Muscle layer of colon (tissue), 2 donors: ENCODE results near the gene DAPK1.

ENCODE experiments used
- H3K27ac ChIP-seq: one replicate; pipeline ENCODE4 v1.7.0; 2013; ENCODE audit warnings: low read depth, mild to moderate bottlenecking, low read length, moderate library complexity
- H3K27me3 ChIP-seq, 2 donors: one replicate each; pipeline ENCODE4 v1.7.0; 2013; ENCODE audit warnings: low read length in 2 of 2, mild to moderate bottlenecking in 2 of 2; ENCODE audit not compliant: insufficient read depth in 2 of 2, control insufficient read depth in 1 of 2
- H3K36me3 ChIP-seq: one replicate; pipeline ENCODE4 v1.7.0; 2013; ENCODE audit warnings: mild to moderate bottlenecking, low read length; ENCODE audit not compliant: insufficient read depth
- H3K4me1 ChIP-seq: one replicate; pipeline ENCODE4 v1.7.0; 2013; ENCODE audit warnings: mild to moderate bottlenecking, low read length; ENCODE audit not compliant: insufficient read depth
- H3K4me3 ChIP-seq, 2 donors: one replicate each; pipeline ENCODE4 v1.7.0; 2013; ENCODE audit warnings: low read length in 2 of 2, low read depth in 1 of 2, mild to moderate bottlenecking in 1 of 2, moderate library complexity in 1 of 2
- H3K9ac ChIP-seq: one replicate; pipeline ENCODE4 v1.7.0; 2013; ENCODE audit warnings: low read length
- H3K9me3 ChIP-seq: one replicate; pipeline ENCODE4 v1.7.0; 2013; ENCODE audit warnings: mild to moderate bottlenecking, low read length
- donor health status: abdominal sarcoma.
- donor health status: Adenocarcinoma of cecum.

DAPK1 gene

GRCh38 chr9:87694236-87694755 is 196.6 kb downstream of the DAPK1 start:
- H3K27me3 ChIP-seq, result no peaks in the 10 kb centered on the region
- no peak overlapping the region for H3K4me3 ChIP-seq
- H3K4me1 ChIP-seq, result no peaks in the 10 kb centered on the region
- H3K9me3 ChIP-seq, result no peaks in the 10 kb centered on the region
- H3K27ac ChIP-seq, result no peak overlapping the region
- H3K36me3 ChIP-seq, result peaks cover 41% of the 10 kb centered on the region
- no peak overlapping the region for H3K9ac ChIP-seq

- H3K36me3 ChIP-seq, result peaks cover 50% of the 10 kb centered on the region
Measured at GRCh38 chr9:87695523-87695922, 197.9 kb downstream of the DAPK1 start.

GRCh38 chr9:87696641-87697040 is 199.0 kb downstream of the DAPK1 start:
- no peak overlapping the region for H3K9ac ChIP-seq
- H3K27me3 ChIP-seq, result no peaks in the 10 kb centered on the region
- H3K27ac ChIP-seq, result no peak overlapping the region
- no peaks in the 10 kb centered on the region for H3K9me3 ChIP-seq
- no peak overlapping the region for H3K4me3 ChIP-seq
- H3K4me1 ChIP-seq, result no peaks in the 10 kb centered on the region
- peaks cover 52% of the 10 kb centered on the region for H3K36me3 ChIP-seq

More at GRCh38 chr9:87695523-87695922, 197.9 kb downstream of the DAPK1 start:
- no peaks in the 10 kb centered on the region for H3K4me1 ChIP-seq
- no peak overlapping the region for H3K27ac ChIP-seq
- H3K9me3 ChIP-seq, result no peaks in the 10 kb centered on the region
- no peak overlapping the region for H3K4me3 ChIP-seq
- H3K9ac ChIP-seq, result no peak overlapping the region
- no peaks in the 10 kb centered on the region for H3K27me3 ChIP-seq

- peaks cover 62% of the 10 kb centered on the region for H3K36me3 ChIP-seq
- no peak overlapping the region for H3K27ac ChIP-seq
- H3K4me1 ChIP-seq, result no peaks in the 10 kb centered on the region
- H3K27me3 ChIP-seq, result no peaks in the 10 kb centered on the region
- no peak overlapping the region for H3K4me3 ChIP-seq
- H3K9me3 ChIP-seq, result no peaks in the 10 kb centered on the region
- H3K9ac ChIP-seq, result no peak overlapping the region
Measured at GRCh38 chr9:87698069-87698809, 200.6 kb downstream of the DAPK1 start.

- no peak overlapping the region for H3K9ac ChIP-seq
- no peak overlapping the region for H3K4me3 ChIP-seq
- H3K27me3 ChIP-seq, result no peaks in the 10 kb centered on the region
- no peaks in the 10 kb centered on the region for H3K9me3 ChIP-seq
- no peak overlapping the region for H3K27ac ChIP-seq
- peaks cover 71% of the 10 kb centered on the region for H3K36me3 ChIP-seq
- H3K4me1 ChIP-seq, result no peaks in the 10 kb centered on the region
Measured at GRCh38 chr9:87699835-87700234, 202.2 kb downstream of the DAPK1 start.

- Histone ChIP-seq H3K36me3 (peaks cover 66% of the 10 kb centered on the region), H3K4me3 (no peak overlapping the region), H3K9ac (no peak overlapping the region), H3K27me3 (no peaks in the 10 kb centered on the region), H3K4me1 (no peaks in the 10 kb centered on the region), H3K9me3 (no peaks in the 10 kb centered on the region), H3K27ac (no peak overlapping the region)
Measured at GRCh38 chr9:87701491-87701890, 203.8 kb downstream of the DAPK1 start.

- Histone ChIP-seq H3K9ac (no peak overlapping the region), H3K9me3 (no peaks in the 10 kb centered on the region), H3K27me3 (no peaks in the 10 kb centered on the region), H3K27ac (no peak overlapping the region), H3K36me3 (peaks cover 66% of the 10 kb centered on the region), H3K4me3 (no peak overlapping the region), H3K4me1 (no peaks in the 10 kb centered on the region)
Measured at GRCh38 chr9:87701931-87702421, 204.3 kb downstream of the DAPK1 start.

GRCh38 chr9:87702921-87703320 is 205.3 kb downstream of the DAPK1 start:
- H3K27ac ChIP-seq, result no peak overlapping the region
- no peaks in the 10 kb centered on the region for H3K27me3 ChIP-seq
- no peak overlapping the region for H3K9ac ChIP-seq
- peaks cover 61% of the 10 kb centered on the region for H3K36me3 ChIP-seq
- no peaks in the 10 kb centered on the region for H3K4me1 ChIP-seq
- no peak overlapping the region for H3K4me3 ChIP-seq
- no peaks in the 10 kb centered on the region for H3K9me3 ChIP-seq

GRCh38 chr9:87703636-87704276 is 206.1 kb downstream of the DAPK1 start:
- H3K27me3 ChIP-seq, result no peaks in the 10 kb centered on the region
- H3K9me3 ChIP-seq, result no peaks in the 10 kb centered on the region
- no peak overlapping the region for H3K4me3 ChIP-seq
- H3K4me1 ChIP-seq, result no peaks in the 10 kb centered on the region
- H3K36me3 ChIP-seq, result peaks cover 53% of the 10 kb centered on the region
- H3K27ac ChIP-seq, result no peak overlapping the region
- no peak overlapping the region for H3K9ac ChIP-seq

- Histone ChIP-seq H3K9me3 (no peaks in the 10 kb centered on the region), H3K4me3 (no peak overlapping the region), H3K27me3 (no peaks in the 10 kb centered on the region), H3K27ac (no peak overlapping the region), H3K4me1 (no peaks in the 10 kb centered on the region), H3K9ac (no peak overlapping the region), H3K36me3 (peaks cover 48% of the 10 kb centered on the region)
Measured at GRCh38 chr9:87704342-87704741, 206.7 kb downstream of the DAPK1 start.

- Histone ChIP-seq H3K36me3 (peaks cover 44% of the 10 kb centered on the region), H3K9me3 (no peaks in the 10 kb centered on the region), H3K4me3 (no peak overlapping the region)
Measured at GRCh38 chr9:87706066-87706739, 208.5 kb downstream of the DAPK1 start.

More at GRCh38 chr9:87706066-87706739, 208.5 kb downstream of the DAPK1 start:
- no peak overlapping the region for H3K9ac ChIP-seq
- no peaks in the 10 kb centered on the region for H3K27me3 ChIP-seq
- no peak overlapping the region for H3K27ac ChIP-seq
- H3K4me1 ChIP-seq, result no peaks in the 10 kb centered on the region
